MCF 10A (cell line): ENCODE data around the gene ADARB2. TPM values are rescaled to one million over a fixed set of nuclear protein-coding genes. Genes with fewer than 3 reads are reported as not detected.
"Not testable (repeated sequence)": the region's sequence is repeated elsewhere in the genome, so short reads cannot be mapped to it uniquely, and the experiment has no call there.

ENCODE experiments used
- BruUV-seq: library from RNA; stranded (reverse); fragments of 400-500 nt; replicated peaks from 2 replicates; lab custom pipeline; 2021; lab: Mats Ljungman, UMichigan
- CTCF ChIA-PET: fragments of 300-600 bp; sonication (Branson Sonifier 250); formaldehyde crosslinking; extraction: SDS; loops from one replicate; lab custom pipeline; 2021; ENCODE audit warnings: antibody characterized with exemption, inconsistent platforms; lab: Yijun Ruan, JAX
- POLR2A ChIA-PET: fragments of 300-600, 350-650 bp; sonication (Branson Sonifier 250); formaldehyde crosslinking; extraction: SDS; loops from one replicate; lab custom pipeline; 2020; ENCODE audit warnings: antibody characterized with exemption, inconsistent platforms; lab: Yijun Ruan, JAX
- DNase-seq: peaks from one replicate; pipeline ENCODE4 v3.0.0-alpha.2; 2018; ENCODE audit not compliant: unreplicated experiment
- H3K27ac Mint-ChIP-seq: one replicate; pipeline ENCODE4 v1.8.0; 2022; ENCODE audit warnings: mild to moderate bottlenecking, low read depth, mixed read lengths; ENCODE audit not compliant: unreplicated experiment
- H3K27me3 Mint-ChIP-seq: one replicate; pipeline ENCODE4 v1.8.0; 2022; ENCODE audit warnings: mixed read lengths; ENCODE audit not compliant: insufficient read depth, unreplicated experiment
- H3K36me3 Mint-ChIP-seq: one replicate; pipeline ENCODE4 v1.8.0; 2022; ENCODE audit warnings: mild to moderate bottlenecking, moderate library complexity, mixed read lengths; ENCODE audit not compliant: insufficient read depth, unreplicated experiment
- H3K4me1 Mint-ChIP-seq: one replicate; pipeline ENCODE4 v1.8.0; 2022; ENCODE audit warnings: mixed read lengths; ENCODE audit not compliant: insufficient read depth, unreplicated experiment
- H3K4me3 Mint-ChIP-seq: one replicate; pipeline ENCODE4 v1.8.0; 2022; ENCODE audit warnings: mild to moderate bottlenecking, moderate library complexity, mixed read lengths; ENCODE audit not compliant: unreplicated experiment
- H3K9me3 Mint-ChIP-seq: one replicate; pipeline ENCODE4 v1.8.0; 2022; ENCODE audit warnings: mixed read lengths; ENCODE audit not compliant: unreplicated experiment
- intact Hi-C: fragments of 100-400 bp; cut with micrococcal nuclease; formaldehyde crosslinking; loops from 2 replicates; pipeline ENCODE4 v1.14.1; 2022
- total RNA-seq: library from RNA; stranded (reverse); gene quantifications from 2 replicates; pipeline ENCODE4 v1.2.3, GENCODE V29; 2022
- TF ChIP-seq, protein P1 (sequence below): fragments of 200-600 bp; IDR thresholded peaks from one replicate; pipeline ENCODE4 v1.8.0; 2022; ENCODE audit warnings: antibody characterized with exemption, mild to moderate bottlenecking; ENCODE audit not compliant: unreplicated experiment

The ADARB2 gene
- total RNA-seq, 1 experiment from 2014 or later, result 0.96 TPM

DNA sequence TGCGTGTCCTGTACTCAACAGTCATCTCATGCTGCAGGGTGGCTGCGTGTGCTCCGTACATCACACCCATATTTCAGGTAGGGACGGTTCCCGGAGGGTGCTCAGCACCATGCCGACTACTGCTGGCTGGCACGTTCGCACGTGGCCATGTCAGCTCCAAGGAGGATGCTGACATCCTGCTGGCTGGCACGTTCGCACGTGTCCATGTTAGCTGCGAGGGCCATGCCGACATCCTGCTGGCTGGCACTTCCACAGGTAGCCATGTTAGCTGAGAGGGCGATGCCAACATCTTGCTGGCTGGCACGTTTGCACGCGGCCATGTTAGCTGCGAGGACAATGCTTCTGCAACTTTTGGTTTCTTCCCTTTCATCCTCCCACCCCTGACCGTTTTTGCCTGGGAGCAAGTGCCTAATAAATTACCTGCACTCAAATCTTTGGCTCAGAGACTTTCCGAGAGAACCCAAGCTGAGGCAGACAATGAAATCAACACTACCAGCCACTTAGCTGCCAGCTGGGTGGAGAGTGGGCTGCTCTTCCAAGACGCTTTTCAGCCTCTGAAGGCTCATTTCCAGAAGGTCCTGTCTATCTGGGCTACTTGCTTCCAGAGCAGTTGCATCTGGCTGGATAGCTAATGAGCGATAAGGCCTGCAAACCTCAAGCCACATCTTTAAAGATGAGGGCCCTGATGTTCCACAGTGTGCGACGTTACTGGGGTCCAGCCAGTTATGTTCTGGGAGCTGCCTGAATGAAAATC is 576.6 kb downstream of the ADARB2 start:
- Mint-ChIP-seq H3K4me1 (no peaks in the 10 kb centered on the region), H3K27ac (no peak overlapping the region), H3K9me3 (no peaks in the 10 kb centered on the region), H3K36me3 (no peaks in the 10 kb centered on the region), H3K27me3 (peaks cover 35% of the 10 kb centered on the region), H3K4me3 (no peak overlapping the region)
- DNase-seq, result no peak
- TF ChIP-seq, protein P1, sequence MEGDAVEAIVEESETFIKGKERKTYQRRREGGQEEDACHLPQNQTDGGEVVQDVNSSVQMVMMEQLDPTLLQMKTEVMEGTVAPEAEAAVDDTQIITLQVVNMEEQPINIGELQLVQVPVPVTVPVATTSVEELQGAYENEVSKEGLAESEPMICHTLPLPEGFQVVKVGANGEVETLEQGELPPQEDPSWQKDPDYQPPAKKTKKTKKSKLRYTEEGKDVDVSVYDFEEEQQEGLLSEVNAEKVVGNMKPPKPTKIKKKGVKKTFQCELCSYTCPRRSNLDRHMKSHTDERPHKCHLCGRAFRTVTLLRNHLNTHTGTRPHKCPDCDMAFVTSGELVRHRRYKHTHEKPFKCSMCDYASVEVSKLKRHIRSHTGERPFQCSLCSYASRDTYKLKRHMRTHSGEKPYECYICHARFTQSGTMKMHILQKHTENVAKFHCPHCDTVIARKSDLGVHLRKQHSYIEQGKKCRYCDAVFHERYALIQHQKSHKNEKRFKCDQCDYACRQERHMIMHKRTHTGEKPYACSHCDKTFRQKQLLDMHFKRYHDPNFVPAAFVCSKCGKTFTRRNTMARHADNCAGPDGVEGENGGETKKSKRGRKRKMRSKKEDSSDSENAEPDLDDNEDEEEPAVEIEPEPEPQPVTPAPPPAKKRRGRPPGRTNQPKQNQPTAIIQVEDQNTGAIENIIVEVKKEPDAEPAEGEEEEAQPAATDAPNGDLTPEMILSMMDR, result no peak
- intact Hi-C loops, result no loop called here
- no TSS peak for BruUV-seq
- ChIA-PET CTCF (no interaction called here), POLR2A (interaction anchor here (0.6 kb wide), 1 partner anchor 723 kb away, joined by 3 read pairs; no protein-coding TSS in a partner anchor)

DNA sequence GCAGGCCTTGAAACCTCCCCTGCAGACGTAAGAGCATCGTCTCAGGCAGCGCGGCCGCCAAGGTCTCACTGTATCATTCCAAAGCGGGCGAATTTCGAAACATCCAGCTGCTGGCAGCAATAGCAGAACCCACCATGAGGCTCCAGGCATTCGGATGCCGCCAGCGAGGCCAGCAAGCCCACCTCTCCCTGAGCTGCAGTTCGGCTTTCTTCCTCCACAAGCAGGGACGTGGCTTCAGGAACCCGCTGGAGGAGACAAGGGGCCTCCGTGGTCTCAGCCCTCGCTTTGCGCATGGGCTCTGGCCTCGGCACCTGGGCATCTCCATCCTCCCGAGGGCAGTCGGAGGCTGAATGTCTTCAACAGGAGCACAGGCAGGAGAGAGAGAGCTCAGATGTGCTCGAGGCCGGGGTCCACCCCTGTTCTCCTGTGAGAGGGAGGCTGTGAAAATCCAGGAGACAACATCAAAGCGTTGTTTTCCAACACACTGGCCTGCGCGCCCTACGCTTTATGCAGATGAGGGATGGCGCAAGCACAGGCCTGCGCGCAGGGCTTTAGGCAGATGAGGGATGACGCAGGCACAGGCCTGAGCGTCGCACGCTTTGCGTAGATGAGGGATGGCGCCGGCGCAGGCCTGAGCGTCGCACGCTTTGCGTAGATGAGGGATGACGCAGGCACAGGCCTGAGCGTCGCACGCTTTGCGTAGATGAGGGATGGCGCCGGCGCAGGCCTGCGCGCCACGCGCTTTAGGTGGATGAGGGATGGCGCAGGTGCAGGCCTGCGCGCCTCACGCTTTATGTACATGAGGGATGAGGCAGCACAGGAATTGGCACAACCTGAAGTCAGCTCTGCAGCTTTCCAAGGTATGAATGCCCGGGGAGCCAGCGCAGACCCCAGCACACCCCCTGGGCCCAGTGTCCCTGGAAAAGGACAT is 577.9 kb downstream of the ADARB2 start:
- H3K9me3 Mint-ChIP-seq, result no peaks in the 10 kb centered on the region
- peaks cover 22% of the 10 kb centered on the region for H3K27me3 Mint-ChIP-seq
- TF ChIP-seq, protein P1, result no peak
- H3K4me1 Mint-ChIP-seq, result no peaks in the 10 kb centered on the region
- DNase-seq, result no peak
- ChIA-PET POLR2A (interaction anchor here (0.6 kb wide), 1 partner anchor 724 kb away, joined by 3 read pairs; no protein-coding TSS in a partner anchor), CTCF (no interaction called here)
- intact Hi-C loops, result no loop called here
- no peak overlapping the region for H3K27ac Mint-ChIP-seq
- BruUV-seq, result no TSS peak
- H3K36me3 Mint-ChIP-seq, result no peaks in the 10 kb centered on the region
- H3K4me3 Mint-ChIP-seq, result no peak overlapping the region

DNA sequence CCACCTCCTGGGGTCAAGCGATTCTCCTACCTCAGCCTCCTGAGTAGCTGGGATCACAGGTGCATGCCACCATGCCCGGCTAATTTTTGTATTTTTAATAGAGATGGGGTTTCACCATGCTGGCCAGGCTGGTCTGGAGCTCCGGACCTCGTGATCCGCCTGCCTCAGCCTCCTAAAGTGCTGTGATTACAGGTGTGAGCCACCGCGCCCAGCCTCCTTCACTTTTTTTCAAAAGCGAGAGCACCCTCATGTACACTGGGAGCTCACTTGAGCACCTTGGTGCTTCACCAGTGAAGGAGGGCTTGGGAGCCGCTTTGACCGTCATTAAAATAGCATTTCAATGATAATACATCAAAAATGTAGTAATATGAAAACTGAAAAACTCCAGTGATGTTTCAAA is 578.8 kb downstream of the ADARB2 start:
- BruUV-seq, DNase-seq, POLR2A ChIA-PET, H3K9me3 Mint-ChIP-seq, CTCF ChIA-PET, H3K36me3 Mint-ChIP-seq, H3K4me1 Mint-ChIP-seq, intact Hi-C loops, H3K27ac Mint-ChIP-seq, H3K4me3 Mint-ChIP-seq: not testable (repeated sequence)
- H3K27me3 Mint-ChIP-seq, result peaks cover 20% of the 10 kb centered on the region

DNA sequence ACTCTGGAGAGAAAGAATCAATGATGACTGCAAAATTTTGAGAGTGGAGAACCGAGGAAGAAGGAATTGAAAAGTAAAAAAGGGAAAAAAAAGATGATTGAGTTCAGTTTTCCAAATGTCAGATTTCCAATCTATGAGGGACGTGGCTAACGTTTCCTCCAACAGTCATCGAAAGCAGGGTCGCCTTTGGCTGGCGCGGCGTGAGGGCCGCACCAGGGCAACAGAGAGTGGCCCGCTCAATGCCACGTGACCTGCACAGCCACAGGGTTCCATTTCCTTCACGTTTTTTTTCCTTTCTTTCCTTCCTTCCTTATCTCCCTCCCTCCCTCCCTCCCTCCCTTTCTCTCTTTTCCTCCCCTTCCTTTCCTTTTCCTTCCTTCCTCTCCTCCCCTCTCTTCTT is 579.3 kb downstream of the ADARB2 start:
- CTCF ChIA-PET, result no interaction called here
- intact Hi-C loops, result no loop called here
- POLR2A ChIA-PET, result no interaction called here
- DNase-seq, result no peak
- BruUV-seq, result no TSS peak
- Mint-ChIP-seq H3K27me3 (peaks cover 20% of the 10 kb centered on the region), H3K4me1 (no peaks in the 10 kb centered on the region), H3K9me3 (no peaks in the 10 kb centered on the region), H3K4me3 (no peak overlapping the region), H3K36me3 (no peaks in the 10 kb centered on the region), H3K27ac (no peak overlapping the region)
- TF ChIP-seq, protein P1, result no peak
